IPS DF 6.9 (cell line): ENCODE results near the gene STRAP.

Experiments used
- DNase-seq: peaks from one replicate; pipeline ENCODE4 v3.0.0-alpha.2; 2013; ENCODE audit warnings: low read depth, low spot score
- H3K27ac ChIP-seq: one replicate; pipeline ENCODE4 v1.5.1; 2013; ENCODE audit warnings: low read length, control low read depth
- H3K27me3 ChIP-seq: 2 replicates; pipeline ENCODE4 v1.6.1; 2013; ENCODE audit warnings: mild to moderate bottlenecking, low read length; ENCODE audit not compliant: control insufficient read depth, insufficient read depth
- H3K36me3 ChIP-seq: 2 replicates; pipeline ENCODE4 v1.6.1; 2013; ENCODE audit warnings: low read length; ENCODE audit not compliant: control insufficient read depth, insufficient read depth
- H3K4me1 ChIP-seq: 2 replicates; pipeline ENCODE4 v1.6.1; 2013; ENCODE audit warnings: low read length; ENCODE audit not compliant: control insufficient read depth, insufficient read depth
- H3K4me3 ChIP-seq: 2 replicates; pipeline ENCODE4 v1.5.1; 2013; ENCODE audit warnings: mild to moderate bottlenecking, low read length
- H3K9me3 ChIP-seq: 2 replicates; pipeline ENCODE4 v1.6.1; 2013; ENCODE audit warnings: low read length, inconsistent platforms; ENCODE audit not compliant: control insufficient read depth, insufficient read depth
- WGBS: extraction: QIAGEN DNeasy Blood & Tissue Kit; methylation state at CpG from one replicate; pipeline ENCODE4 v1.1.7; 2013; ENCODE audit warnings: mixed read lengths, missing lambda C conversion rate; ENCODE audit not compliant: insufficient read length, insufficient coverage; 5-methylcytosine and 5-hydroxymethylcytosine counted together

The STRAP gene

DNA sequence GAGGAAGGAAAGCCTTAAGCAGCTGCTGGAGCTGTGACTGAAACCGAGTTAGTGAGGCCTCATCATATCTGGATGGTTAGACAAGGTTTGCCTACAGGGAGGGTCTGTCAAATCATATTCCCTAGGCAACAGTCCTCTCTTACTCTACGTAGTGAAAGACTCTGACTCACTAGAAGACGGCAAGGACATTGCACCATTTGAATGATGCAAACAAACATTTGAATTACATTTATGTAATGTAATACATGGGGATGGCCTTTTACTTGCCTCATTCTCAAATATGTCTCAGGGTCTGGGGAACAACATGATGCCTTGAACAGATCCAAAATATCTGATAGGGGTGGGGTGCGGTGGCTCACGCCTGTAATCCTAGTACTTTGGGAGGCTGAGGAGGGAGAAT, 29.8 kb upstream of the STRAP start:
- Histone ChIP-seq H3K27me3 (no peaks in the 10 kb centered on the region), H3K36me3 (no peaks in the 10 kb centered on the region), H3K9me3 (no peaks in the 10 kb centered on the region), H3K4me1 (no peaks in the 10 kb centered on the region), H3K4me3 (no peak overlapping the region), H3K27ac (no peak overlapping the region)
- DNase-seq, result no peak
- no CpG with 5 or more reads among the region's 5 CpGs for WGBS

DNA sequence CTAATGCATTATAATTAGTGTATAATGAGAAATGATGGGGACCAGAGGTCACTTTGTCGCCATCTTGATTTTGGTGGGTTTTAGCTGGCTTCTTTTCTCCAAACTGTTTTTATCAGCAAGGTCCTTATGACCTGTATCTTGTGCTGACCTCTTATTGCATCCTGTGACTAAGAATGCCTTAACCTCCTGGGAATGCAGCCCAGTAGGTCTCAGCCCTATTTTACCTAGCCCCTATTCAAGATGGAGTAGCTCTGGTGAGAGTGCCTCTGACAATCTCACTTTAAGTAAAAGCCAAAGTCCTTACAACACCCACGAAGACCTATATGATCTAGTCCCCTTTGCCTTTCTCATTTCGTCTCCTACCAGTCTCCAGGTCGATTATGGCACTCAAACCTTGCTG, 28.3 kb upstream of the STRAP start:
- no peak for DNase-seq
- Histone ChIP-seq H3K4me1 (no peaks in the 10 kb centered on the region), H3K4me3 (no peak overlapping the region), H3K27ac (no peak overlapping the region), H3K9me3 (no peaks in the 10 kb centered on the region), H3K36me3 (no peaks in the 10 kb centered on the region), H3K27me3 (no peaks in the 10 kb centered on the region)
- no CpG with 5 or more reads among the region's 4 CpGs for WGBS

DNA sequence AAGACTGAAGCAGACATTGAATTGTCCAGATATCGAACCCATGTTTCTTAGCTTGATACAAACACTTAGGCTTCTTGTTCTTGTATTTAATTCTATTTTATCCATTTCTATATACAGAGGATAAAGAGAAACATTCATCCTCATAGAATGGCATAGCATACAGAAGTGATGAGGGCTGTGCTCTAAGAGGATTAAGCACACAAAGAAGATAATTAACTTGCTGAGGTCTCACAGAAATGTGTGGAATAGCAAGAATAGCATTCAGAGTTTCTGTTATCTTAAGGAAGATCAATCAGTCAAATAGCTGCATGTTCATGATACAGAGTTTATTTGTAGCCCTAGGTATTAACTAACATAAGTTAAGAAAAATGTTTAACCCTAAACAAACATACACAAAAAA, 27.3 kb upstream of the STRAP start:
- WGBS, result no CpG with 5 or more reads among the region's 1 CpG
- H3K27ac ChIP-seq, result no peak overlapping the region
- no peak for DNase-seq
- H3K9me3 ChIP-seq, result no peaks in the 10 kb centered on the region
- no peaks in the 10 kb centered on the region for H3K36me3 ChIP-seq
- H3K27me3 ChIP-seq, result no peaks in the 10 kb centered on the region
- H3K4me3 ChIP-seq, result no peak overlapping the region
- no peaks in the 10 kb centered on the region for H3K4me1 ChIP-seq

DNA sequence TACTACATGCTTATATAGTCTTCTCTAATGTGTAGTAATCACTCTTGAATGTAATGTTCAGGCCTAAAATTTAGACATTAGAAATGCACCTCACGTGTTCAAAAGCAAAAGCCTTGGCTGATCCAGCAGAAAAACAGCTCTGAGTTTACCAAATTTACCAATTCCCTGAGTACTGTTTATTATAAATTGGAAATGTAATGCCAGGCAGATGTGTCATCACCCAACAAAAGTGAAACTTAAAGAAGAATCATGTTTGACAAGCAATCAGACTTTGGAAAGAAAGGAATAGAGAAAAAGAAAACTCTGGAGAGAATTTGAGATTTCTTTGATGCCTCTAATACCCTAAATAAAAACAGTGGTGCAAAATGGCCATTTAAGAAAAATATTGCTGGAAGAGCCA, 26.5 kb upstream of the STRAP start:
- no peak for DNase-seq
- Histone ChIP-seq H3K4me3 (no peak overlapping the region), H3K27ac (no peak overlapping the region), H3K36me3 (no peaks in the 10 kb centered on the region), H3K9me3 (no peaks in the 10 kb centered on the region), H3K4me1 (no peaks in the 10 kb centered on the region), H3K27me3 (no peaks in the 10 kb centered on the region)
- WGBS, result no CpG with 5 or more reads among the region's 1 CpG

DNA sequence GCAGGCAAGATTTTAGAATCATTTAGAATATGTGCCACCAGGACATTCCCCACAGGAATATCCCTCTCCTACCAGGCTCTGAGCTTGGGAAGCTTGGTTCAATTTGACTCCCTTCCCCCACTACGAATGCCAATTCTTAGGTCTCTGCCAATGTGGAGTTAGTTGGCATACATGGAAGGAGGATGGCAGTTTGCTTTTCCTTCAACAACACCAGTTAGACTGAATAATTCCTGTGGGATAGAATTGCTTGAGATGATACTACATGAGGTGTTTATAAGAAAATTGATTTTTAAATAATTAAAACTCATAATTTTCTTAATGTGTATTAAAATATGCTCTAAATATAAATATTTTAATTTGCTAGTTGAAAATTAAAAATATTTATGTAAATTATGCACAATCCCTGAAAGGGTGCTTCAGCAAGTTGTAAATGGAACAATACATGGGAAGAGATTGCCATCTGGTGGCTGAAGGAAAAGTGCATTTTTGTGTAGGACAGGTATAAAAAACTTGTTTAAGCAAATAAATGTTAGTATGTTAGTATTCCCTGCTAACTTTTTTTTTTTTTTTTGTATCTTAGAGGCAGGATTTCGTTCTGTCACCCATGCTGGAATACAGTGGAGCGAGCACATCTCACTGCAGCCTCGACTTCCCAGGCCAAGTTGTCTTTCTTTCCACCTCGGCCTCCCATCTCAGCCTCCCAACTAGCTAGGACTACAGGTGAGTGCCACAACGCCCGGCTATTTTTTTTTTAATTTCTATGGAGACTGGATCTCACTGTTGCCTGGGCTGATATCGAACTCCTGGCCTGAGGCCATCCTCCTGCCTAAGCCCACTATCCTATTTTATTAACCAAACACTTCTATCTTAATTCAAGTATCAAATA, 25.8 kb upstream of the STRAP start:
- Histone ChIP-seq H3K4me3 (no peak overlapping the region), H3K9me3 (no peaks in the 10 kb centered on the region), H3K4me1 (no peaks in the 10 kb centered on the region), H3K27me3 (no peaks in the 10 kb centered on the region), H3K36me3 (no peaks in the 10 kb centered on the region), H3K27ac (no peak overlapping the region)
- DNase-seq, result peak; percentile 41
- WGBS, result no CpG with 5 or more reads among the region's 8 CpGs

DNA sequence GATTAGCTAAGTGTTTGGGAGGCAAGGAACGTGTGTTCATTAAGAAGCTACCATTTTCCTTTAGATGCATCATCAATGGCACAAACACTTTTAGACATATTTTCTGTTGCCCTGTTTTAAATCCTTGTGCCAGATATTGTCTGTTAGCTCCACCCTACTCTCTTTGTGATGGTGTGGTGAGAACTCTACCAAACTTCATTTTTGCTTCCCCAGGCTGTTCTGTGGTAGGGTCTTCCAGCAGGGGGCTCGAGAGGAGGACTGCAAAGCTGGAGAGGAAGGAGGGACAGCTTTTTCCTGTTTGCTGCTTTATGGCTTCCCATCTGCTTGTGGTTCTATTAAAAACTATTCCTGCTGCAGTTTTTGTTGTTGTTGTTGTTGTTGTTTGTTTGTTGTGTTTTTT, 23.8 kb upstream of the STRAP start:
- Histone ChIP-seq H3K4me1 (peaks cover 1% of the 10 kb centered on the region; the same call in 1 of the 2 replicates), H3K36me3 (no peaks in the 10 kb centered on the region), H3K27me3 (no peaks in the 10 kb centered on the region), H3K9me3 (no peaks in the 10 kb centered on the region), H3K27ac (no peak overlapping the region), H3K4me3 (no peak overlapping the region)
- DNase-seq, result no peak
- WGBS, result no CpG with 5 or more reads among the region's 2 CpGs

DNA sequence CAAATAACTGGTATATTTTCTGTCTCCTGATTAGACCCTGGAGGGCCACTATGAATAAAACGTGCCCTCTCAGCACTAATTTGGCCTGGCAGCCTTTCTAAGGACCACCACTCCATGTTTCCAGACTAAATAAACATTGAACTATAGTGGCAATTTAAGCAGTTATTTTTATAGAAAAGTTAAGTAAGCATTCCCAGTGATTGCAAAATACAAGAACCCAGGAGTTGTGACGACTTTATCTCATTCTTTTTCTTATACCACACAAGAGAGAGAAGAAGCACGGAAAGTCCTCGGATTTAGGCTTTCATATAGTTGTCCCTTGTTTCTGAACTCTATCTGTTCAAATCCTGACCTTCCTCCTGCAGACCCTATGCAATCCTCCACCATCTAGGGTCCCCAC, 23.1 kb upstream of the STRAP start:
- no peak for DNase-seq
- no CpG with 5 or more reads among the region's 4 CpGs for WGBS
- no peaks in the 10 kb centered on the region for H3K27me3 ChIP-seq
- H3K36me3 ChIP-seq, result no peaks in the 10 kb centered on the region
- H3K4me3 ChIP-seq, result no peak overlapping the region
- H3K4me1 ChIP-seq, result peaks cover 1% of the 10 kb centered on the region; the same call in 1 of the 2 replicates
- no peak overlapping the region for H3K27ac ChIP-seq
- H3K9me3 ChIP-seq, result no peaks in the 10 kb centered on the region

DNA sequence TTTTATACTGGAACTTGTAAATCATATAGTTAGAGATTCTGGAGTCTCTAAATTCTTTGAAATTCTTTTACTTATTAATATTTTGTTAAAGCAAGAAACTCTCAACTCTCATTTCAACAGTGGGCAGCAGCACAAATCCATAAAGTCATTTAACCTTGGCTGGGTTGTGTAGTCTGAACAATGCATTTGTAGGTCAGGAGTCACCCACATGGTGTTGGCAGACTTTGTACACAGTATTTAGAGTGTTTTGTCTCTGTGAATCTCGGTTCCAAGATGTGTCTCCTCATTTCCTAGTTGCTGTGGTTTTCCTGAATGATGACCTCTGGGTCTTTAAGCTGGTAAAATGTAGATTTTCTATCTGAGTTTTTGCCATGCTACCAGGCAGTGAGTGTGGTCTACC, 20.8 kb upstream of the STRAP start:
- no CpG with 5 or more reads among the region's 1 CpG for WGBS
- Histone ChIP-seq H3K27ac (no peak overlapping the region), H3K27me3 (no peaks in the 10 kb centered on the region), H3K36me3 (no peaks in the 10 kb centered on the region), H3K4me3 (no peak overlapping the region), H3K9me3 (no peaks in the 10 kb centered on the region), H3K4me1 (peaks cover 1% of the 10 kb centered on the region; the same call in 1 of the 2 replicates)
- no peak for DNase-seq

DNA sequence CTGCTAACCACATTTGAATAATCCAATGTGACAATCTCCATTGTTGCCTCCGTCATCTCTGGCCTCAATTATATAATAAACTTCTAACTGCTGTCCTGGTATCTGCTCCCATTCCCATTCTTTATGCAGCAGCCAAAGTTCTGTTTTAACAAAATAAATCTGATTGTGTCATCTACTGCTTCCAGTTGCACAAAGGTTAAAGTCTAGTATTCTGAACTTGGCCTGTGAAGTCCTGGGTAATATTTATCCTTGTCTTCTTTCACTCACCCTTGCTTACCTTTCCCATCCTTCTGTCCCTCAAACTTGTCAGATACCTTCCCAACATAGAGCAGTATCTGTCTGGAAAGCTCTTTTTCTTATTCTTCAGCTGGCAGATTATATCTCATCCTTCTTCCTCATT, 19.3 kb upstream of the STRAP start:
- H3K4me1 ChIP-seq, result peaks cover 1% of the 10 kb centered on the region; the same call in 1 of the 2 replicates
- no peaks in the 10 kb centered on the region for H3K27me3 ChIP-seq
- H3K27ac ChIP-seq, result no peak overlapping the region
- no peaks in the 10 kb centered on the region for H3K9me3 ChIP-seq
- no peaks in the 10 kb centered on the region for H3K36me3 ChIP-seq
- no CpG with 5 or more reads among the region's 1 CpG for WGBS
- no peak overlapping the region for H3K4me3 ChIP-seq
- no peak for DNase-seq

DNA sequence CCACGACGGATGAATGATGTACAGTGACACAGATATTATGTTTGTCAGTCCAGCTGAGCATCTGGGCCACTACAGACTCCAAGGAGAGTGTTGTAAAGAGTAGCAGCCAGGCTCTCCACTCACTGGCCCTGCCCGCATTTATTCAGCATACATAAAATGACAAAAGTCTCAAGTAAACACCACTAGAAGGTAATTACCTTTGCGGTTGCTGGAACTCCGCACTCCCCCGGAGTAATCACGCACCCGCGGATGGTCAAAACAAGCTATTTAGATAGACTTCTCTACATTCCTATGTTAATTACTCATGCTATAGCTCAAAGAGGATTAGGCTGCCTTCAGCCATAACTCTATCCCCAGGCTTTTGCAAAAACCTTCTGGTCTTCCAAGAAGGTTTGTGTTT, 18.8 kb upstream of the STRAP start:
- peaks cover 1% of the 10 kb centered on the region; the same call in 1 of the 2 replicates for H3K4me1 ChIP-seq
- no peaks in the 10 kb centered on the region for H3K36me3 ChIP-seq
- no peaks in the 10 kb centered on the region for H3K27me3 ChIP-seq
- no peak overlapping the region for H3K4me3 ChIP-seq
- H3K9me3 ChIP-seq, result no peaks in the 10 kb centered on the region
- WGBS, result no CpG with 5 or more reads among the region's 9 CpGs
- DNase-seq, result no peak
- no peak overlapping the region for H3K27ac ChIP-seq

DNA sequence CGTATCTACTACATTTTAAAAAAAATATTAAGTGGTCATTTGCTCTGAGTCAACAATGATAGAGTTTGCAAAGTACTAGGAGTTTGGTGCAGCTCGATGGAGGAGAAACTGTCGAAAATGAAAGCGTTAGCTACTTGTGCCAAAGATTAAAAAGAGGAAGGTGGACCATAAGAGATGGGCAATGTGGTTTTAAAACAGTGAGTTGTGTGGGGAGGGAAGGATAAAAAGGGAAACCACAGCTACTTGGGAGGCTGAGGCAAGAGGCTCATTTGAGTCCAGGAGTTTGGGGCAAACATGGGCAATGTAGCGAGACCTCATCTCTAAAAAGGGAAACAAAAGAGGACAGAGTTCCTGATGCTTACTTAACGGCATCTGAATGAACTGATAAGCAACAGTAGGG, 18.2 kb upstream of the STRAP start:
- no peak for DNase-seq
- Histone ChIP-seq H3K36me3 (no peaks in the 10 kb centered on the region), H3K4me3 (no peak overlapping the region), H3K9me3 (no peaks in the 10 kb centered on the region), H3K27ac (no peak overlapping the region), H3K4me1 (peaks cover 1% of the 10 kb centered on the region; the same call in 1 of the 2 replicates), H3K27me3 (no peaks in the 10 kb centered on the region)
- no CpG with 5 or more reads among the region's 6 CpGs for WGBS
